NB4 (cell line): ENCODE results near the gene GALNT10.

ENCODE experiments used
- DNase-seq: peaks from one replicate; pipeline ENCODE4 v3.0.0; 2010; ENCODE audit warnings: low read depth
- H3K4me3 ChIP-seq: one replicate; pipeline ENCODE4 v1.5.1; 2011; ENCODE audit warnings: mild to moderate bottlenecking, low read depth, low read length, moderate library complexity
- MYC ChIP-seq: IDR thresholded peaks from 2 replicates; pipeline ENCODE4 v1.6.1; 2011; ENCODE audit warnings: low read depth, low read length
- POLR2A ChIP-seq: IDR thresholded peaks from 2 replicates; pipeline ENCODE4 v1.6.1; 2011; ENCODE audit warnings: mild to moderate bottlenecking; ENCODE audit not compliant: insufficient read length; ENCODE audit errors: extremely low read depth
- TF ChIP-seq, protein P1 (sequence below): IDR thresholded peaks from one replicate; pipeline ENCODE4 v1.5.1; 2012; ENCODE audit warnings: low read depth, low read length
- TF ChIP-seq, protein P2 (sequence below): IDR thresholded peaks from 2 replicates; pipeline ENCODE4 v1.6.1; 2011; ENCODE audit warnings: low read depth, low read length

Gene GALNT10

DNA sequence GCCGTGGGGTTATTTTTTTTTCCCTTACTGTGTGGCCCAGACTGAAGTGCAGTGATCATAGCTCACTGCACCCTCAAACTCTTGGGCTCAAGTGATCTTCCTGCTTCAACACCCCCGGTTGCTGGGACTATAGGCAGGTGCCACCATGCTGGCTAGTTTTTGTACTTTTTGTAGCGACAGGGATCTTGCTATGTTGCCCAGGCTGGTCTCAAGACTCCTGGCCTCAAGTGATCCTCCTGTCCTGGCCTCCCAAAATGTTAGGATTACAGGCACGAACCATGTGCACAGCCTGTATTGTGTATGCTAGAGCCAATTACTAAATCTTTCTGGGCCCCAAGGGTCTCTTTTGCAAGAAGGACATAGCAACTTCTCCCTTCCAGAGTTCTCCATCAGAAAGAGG lies 23.1 kb downstream of the GALNT10 start:
- H3K4me3 ChIP-seq, result no peak overlapping the region
- TF ChIP-seq, protein P1, sequence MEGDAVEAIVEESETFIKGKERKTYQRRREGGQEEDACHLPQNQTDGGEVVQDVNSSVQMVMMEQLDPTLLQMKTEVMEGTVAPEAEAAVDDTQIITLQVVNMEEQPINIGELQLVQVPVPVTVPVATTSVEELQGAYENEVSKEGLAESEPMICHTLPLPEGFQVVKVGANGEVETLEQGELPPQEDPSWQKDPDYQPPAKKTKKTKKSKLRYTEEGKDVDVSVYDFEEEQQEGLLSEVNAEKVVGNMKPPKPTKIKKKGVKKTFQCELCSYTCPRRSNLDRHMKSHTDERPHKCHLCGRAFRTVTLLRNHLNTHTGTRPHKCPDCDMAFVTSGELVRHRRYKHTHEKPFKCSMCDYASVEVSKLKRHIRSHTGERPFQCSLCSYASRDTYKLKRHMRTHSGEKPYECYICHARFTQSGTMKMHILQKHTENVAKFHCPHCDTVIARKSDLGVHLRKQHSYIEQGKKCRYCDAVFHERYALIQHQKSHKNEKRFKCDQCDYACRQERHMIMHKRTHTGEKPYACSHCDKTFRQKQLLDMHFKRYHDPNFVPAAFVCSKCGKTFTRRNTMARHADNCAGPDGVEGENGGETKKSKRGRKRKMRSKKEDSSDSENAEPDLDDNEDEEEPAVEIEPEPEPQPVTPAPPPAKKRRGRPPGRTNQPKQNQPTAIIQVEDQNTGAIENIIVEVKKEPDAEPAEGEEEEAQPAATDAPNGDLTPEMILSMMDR, result no peak
- TF ChIP-seq POLR2A (no peak), MYC (no peak)
- TF ChIP-seq, protein P2, sequence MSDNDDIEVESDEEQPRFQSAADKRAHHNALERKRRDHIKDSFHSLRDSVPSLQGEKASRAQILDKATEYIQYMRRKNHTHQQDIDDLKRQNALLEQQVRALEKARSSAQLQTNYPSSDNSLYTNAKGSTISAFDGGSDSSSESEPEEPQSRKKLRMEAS, result no peak
- peak; percentile 8 for DNase-seq

DNA sequence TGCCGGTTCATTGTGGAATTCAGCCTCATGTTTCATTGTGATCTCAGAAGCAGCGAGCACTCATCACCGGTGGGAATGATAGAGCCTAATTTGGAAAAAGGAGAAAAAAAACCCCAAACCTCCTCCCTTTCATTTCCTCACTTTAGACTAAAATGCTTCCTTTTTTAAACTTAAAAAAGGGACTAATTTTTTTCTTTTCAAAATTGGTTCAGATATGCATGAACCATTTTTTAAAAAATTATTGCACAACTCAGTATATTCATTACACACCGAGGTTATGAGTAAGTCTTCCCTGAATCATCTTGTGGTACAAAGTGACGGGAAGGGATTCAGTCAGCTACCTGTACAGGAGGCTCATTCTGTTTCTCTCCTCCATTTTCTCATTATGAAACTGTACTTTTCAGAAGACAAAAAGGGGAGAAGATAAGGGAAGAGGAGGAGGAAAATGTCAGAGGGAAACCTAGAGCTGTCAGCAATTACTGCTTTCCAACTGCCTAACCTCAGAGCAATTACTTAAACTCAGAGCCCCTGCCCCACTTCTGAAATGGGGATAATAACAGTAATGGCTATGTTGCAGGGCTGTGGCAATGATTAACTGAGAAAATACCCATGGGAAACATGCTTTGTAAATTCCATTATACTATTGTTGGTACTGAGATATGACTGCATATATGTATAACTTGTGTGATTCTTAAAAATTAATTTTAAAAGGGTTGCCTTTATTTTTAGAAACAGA lies 24.0 kb downstream of the GALNT10 start:
- TF ChIP-seq MYC, result no peak
- TF ChIP-seq, protein P2, result no peak
- TF ChIP-seq POLR2A, result no peak
- TF ChIP-seq, protein P1, result no peak
- H3K4me3 ChIP-seq, result no peak overlapping the region
- peak; percentile 9 for DNase-seq

DNA sequence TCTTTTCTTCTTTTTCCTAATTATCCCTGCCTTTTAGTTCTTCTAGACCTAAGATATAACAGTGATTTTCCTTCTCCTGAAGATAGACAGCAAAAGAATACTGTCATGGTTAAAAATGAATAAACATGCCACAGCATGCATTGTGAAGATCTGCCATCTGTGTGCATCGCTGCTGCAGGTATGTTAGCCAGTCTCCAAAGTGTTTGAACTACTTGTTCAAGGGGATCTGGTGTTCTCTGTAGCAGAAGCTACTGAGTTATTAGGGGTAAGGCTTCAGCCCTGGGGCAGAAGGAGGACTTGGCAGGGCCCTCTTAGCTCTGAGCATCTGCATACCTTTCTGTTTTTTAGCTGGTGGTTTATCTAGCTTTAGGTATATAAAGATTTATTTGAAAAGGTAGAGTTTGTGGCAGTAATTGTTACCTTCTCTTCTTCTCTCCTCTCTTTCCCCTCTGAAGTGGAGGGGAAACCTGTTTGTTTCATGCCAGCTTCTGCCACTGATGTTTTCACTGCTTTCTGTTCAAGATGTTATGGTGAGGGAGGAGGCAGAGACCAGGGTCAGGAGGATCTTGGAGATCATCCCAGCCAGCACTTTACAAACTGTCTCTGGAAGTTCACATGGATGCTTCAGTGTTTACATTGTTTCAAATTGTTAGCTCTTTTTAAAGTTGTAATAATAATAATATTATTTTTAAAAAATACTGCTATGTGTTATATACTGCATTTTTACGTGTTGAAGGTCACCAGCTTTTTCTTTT lies 25.2 kb downstream of the GALNT10 start:
- no peak for DNase-seq
- no peak overlapping the region for H3K4me3 ChIP-seq
- TF ChIP-seq, protein P1, result no peak
- no peak for TF ChIP-seq MYC
- TF ChIP-seq, protein P2, result no peak
- TF ChIP-seq POLR2A, result no peak

DNA sequence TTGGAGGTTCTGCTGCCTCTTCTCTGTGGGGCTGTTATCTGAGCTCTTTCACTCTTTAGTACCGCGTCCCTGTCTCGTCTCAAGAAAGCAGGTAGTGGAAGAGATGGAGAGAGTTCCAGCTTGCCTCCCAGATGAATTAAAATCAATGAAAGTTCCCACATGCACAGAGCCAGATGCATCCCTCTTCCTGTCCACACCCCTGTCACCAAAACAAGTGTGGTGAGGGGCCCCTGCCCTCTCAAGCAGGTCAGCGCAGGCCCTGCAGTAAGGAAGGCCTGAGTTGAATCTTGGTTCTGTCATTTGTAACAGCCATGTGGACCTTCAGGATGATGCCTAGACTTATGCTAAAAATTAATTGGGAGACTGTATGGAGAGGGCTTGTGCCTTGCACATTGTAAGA lies 26.9 kb downstream of the GALNT10 start:
- TF ChIP-seq, protein P2, result no peak
- TF ChIP-seq MYC, result no peak
- TF ChIP-seq, protein P1, result no peak
- no peak for TF ChIP-seq POLR2A
- H3K4me3 ChIP-seq, result no peak overlapping the region
- DNase-seq, result no peak

DNA sequence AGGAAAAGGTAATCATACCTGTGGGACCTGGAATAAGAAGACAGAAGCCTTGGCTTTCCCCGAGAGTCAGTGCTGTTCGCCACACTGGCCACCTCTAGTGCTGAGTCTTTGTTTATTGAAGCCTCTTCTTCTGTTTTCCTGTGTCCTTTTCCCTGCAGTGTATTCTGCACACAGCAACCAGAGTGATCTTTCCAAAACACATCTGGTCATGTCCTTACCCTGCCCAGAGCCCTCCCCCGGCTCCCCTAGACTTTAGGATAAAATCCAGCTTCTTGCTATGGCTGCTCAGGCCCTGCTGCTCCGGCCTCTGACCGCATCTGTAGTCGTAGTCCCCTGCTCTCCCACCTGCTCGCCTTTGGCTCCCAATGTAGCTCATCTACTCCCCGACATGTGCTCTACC lies 28.3 kb downstream of the GALNT10 start:
- DNase-seq, result no peak
- no peak overlapping the region for H3K4me3 ChIP-seq
- TF ChIP-seq POLR2A (no peak), MYC (no peak)
- TF ChIP-seq, protein P2, result no peak
- TF ChIP-seq, protein P1, result no peak
